Vagina (tissue), 2 donors: ENCODE results near the gene FBXW4. TPM values are rescaled to one million over a fixed set of nuclear protein-coding genes. Genes with fewer than 3 reads are reported as not detected.

ENCODE experiments used
- DNase-seq, 2 donors: peaks; one replicate each; pipeline ENCODE4 v3.0.0-alpha.2; 2017; ENCODE audit errors: extremely low spot score in 2 of 2
- H3K27ac ChIP-seq: fragments of 200-600 bp; sonication (generic); one replicate; pipeline ENCODE4 v1.5.1; 2019
- H3K27me3 ChIP-seq: fragments of 200-600 bp; sonication (generic); one replicate; pipeline ENCODE4 v1.5.1; 2019
- H3K36me3 ChIP-seq, 2 donors: fragments of 200-600 bp; sonication (generic); one replicate each; pipeline ENCODE4 v1.5.1; 2017 to 2019
- H3K4me1 ChIP-seq: fragments of 200-600 bp; sonication (generic); one replicate; pipeline ENCODE4 v1.5.1; 2019
- H3K4me3 ChIP-seq, 2 donors: fragments of 200-600 bp; sonication (generic); 1 replicate in 1 of 2; 2 replicates in 1 of 2; pipeline ENCODE4 v1.5.1; 2016 to 2019
- H3K9me3 ChIP-seq: fragments of 200-600 bp; sonication (generic); one replicate; pipeline ENCODE4 v1.5.1; 2019
- CTCF ChIP-seq, 3 experiments: fragments of 450-650 bp in 2 of 3; fragments of 200-600 bp in 1 of 3; sonication (generic) in 1 of 3; IDR thresholded peaks; one replicate each; pipeline ENCODE4 v1.5.1; 2017 to 2019; ENCODE audit warnings: antibody characterized with exemption in 3 of 3, mild to moderate bottlenecking in 2 of 3, moderate library complexity in 2 of 3
- POLR2A ChIP-seq, 2 donors: fragments of 450-650 bp; IDR thresholded peaks; one replicate each; pipeline ENCODE4 v1.6.1; 2017; ENCODE audit warnings: antibody characterized with exemption in 2 of 2, mild to moderate bottlenecking in 2 of 2, moderate library complexity in 2 of 2
- POLR2AphosphoS5 ChIP-seq, 2 donors: sonication (generic); formaldehyde crosslinking; IDR thresholded peaks; one replicate each; pipeline ENCODE4 v1.9.0; 2017; ENCODE audit warnings: antibody characterized with exemption in 2 of 2, mild to moderate bottlenecking in 2 of 2, low read depth in 1 of 2; ENCODE audit not compliant: insufficient read depth in 1 of 2
- intact Hi-C: fragments of 100-400 bp; cut with DNase I; formaldehyde crosslinking; loops from one replicate; pipeline ENCODE4 v1.15.1; 2023
- microRNA-seq: library from miRNA; unstranded; fragments of <30 nt; microRNA quantifications from one replicate; pipeline ENCODE4, GENCODE V29; 2017; ENCODE audit warnings: borderline number of aligned reads, borderline replicate concordance
- small RNA-seq: library from RNA; depleted of rRNA; stranded (forward); fragments of <200 nt; gene quantifications from one replicate; pipeline ENCODE3, GENCODE V24; 2016
- total RNA-seq: library from RNA; depleted of rRNA; stranded (reverse); fragments of >200 nt; gene quantifications from one replicate; pipeline ENCODE4 v1.2.3, GENCODE V29; 2016

Gene FBXW4
- total RNA-seq, 1 donor from 2014 or later = 49.6 TPM

DNA sequence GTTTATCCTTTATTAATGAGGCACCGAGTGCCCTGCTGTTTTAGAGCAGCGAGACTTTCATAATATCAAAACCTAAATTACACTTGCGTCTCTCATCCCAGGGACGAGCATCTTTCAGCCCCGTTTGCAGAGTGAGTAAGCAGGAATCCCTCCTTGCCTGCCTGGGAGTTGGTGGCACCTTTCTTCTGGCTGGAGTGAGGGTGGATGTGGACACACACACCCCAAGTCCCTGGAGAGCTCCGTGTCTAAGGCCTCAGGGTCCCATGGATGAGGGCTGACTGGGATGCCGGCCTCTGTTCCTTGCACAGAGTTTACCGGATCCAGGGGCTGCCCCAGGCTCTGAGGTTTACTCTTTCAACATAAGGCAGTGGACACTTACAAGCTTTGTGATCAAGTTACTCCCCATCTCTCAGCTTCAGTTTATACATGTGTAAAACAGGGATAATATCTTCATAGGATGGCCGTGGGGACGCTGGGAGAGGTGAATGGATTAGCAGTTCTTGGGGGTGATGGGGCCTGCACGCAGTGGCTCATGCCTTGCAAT lies 131.4 kb downstream of the FBXW4 start:
- intact Hi-C loops = no loop called here
- no peak overlapping the region for H3K4me3 ChIP-seq
- no peak overlapping the region for H3K27ac ChIP-seq
- peaks cover 3% of the 10 kb centered on the region for H3K27me3 ChIP-seq
- H3K36me3 ChIP-seq = no peaks in the 10 kb centered on the region
- no peaks in the 10 kb centered on the region for H3K9me3 ChIP-seq
- peaks cover 7% of the 10 kb centered on the region for H3K4me1 ChIP-seq
- no peak for TF ChIP-seq POLR2A (IDR thresholded peaks at IDR 0.05)
- no peak for TF ChIP-seq POLR2AphosphoS5 (IDR thresholded peaks at IDR 0.05; ENCODE audit: insufficient read depth in 1 of 2, low read depth in 1 of 2)
- no peak for TF ChIP-seq CTCF (IDR thresholded peaks at IDR 0.05)
- DNase-seq = peak in 1 of 2 donors; percentile 58

- Histone ChIP-seq H3K27me3 (peaks cover 3% of the 10 kb centered on the region), H3K9me3 (no peaks in the 10 kb centered on the region), H3K36me3 (no peaks in the 10 kb centered on the region), H3K4me3 (no peak overlapping the region), H3K27ac (no peak overlapping the region), H3K4me1 (peaks cover 7% of the 10 kb centered on the region)
- intact Hi-C loops = no loop called here
- TF ChIP-seq CTCF (IDR thresholded peaks at IDR 0.05) (no peak), POLR2AphosphoS5 (IDR thresholded peaks at IDR 0.05; ENCODE audit: insufficient read depth in 1 of 2, low read depth in 1 of 2) (no peak), POLR2A (IDR thresholded peaks at IDR 0.05) (no peak)
- DNase-seq = no peak
Observed at GRCh38 chr10:101563007-101563406, 132.0 kb downstream of the FBXW4 start.

GRCh38 chr10:101562231-101562630 lies 132.7 kb downstream of the FBXW4 start:
- Histone ChIP-seq H3K4me1 (peaks cover 7% of the 10 kb centered on the region), H3K4me3 (no peak overlapping the region), H3K27me3 (peaks cover 3% of the 10 kb centered on the region), H3K9me3 (no peaks in the 10 kb centered on the region), H3K27ac (no peak overlapping the region), H3K36me3 (no peaks in the 10 kb centered on the region)
- no peak for DNase-seq
- intact Hi-C loops = no loop called here
- no peak for TF ChIP-seq POLR2A (IDR thresholded peaks at IDR 0.05)
- TF ChIP-seq POLR2AphosphoS5 (IDR thresholded peaks at IDR 0.05; ENCODE audit: insufficient read depth in 1 of 2, low read depth in 1 of 2) = no peak
- no peak for TF ChIP-seq CTCF (IDR thresholded peaks at IDR 0.05)

DNA sequence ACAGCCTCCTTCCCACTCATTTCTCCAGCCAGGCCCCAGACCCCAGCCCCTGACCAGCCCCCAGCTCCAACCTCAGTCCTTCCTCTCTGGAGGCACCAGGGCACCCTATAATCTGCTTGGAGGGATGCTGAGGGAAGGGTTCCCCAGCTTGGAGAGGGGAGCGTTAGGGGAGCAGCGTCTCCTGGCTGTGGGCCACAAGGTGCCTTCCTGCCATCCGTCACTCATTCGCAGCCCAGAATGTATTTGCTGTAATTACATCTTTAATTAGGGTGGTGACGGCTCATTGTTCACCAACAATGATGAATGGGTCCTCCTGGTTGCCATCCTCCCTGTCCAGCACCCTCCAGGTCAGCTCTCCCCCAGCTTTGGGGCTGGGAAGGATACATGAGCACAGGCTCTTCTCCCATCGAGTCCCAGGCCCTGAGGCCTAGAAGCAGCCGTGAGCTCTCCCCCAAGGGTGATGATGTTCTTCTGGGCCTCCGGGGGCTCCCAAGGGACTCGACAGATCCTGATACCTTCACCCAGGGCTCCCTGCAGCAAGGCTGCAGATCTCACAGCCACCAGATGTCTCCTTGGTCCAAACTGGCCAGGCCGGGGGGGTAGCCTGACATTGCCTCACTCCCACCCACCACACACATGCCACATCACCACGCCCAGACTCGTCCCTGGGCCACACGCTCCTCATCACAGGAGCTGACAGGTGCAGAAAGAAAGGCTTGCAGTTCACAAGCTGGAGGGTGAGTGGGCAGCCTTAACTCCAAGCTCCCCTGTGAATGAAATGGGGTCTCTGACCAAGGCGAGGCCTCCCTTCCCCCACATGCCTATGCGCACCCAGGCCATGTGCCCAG lies 133.7 kb downstream of the FBXW4 start:
- Histone ChIP-seq H3K4me3 (no peak overlapping the region), H3K27me3 (peaks cover 1% of the 10 kb centered on the region), H3K27ac (no peak overlapping the region), H3K4me1 (peaks cover 3% of the 10 kb centered on the region), H3K9me3 (no peaks in the 10 kb centered on the region), H3K36me3 (no peaks in the 10 kb centered on the region)
- TF ChIP-seq POLR2A (IDR thresholded peaks at IDR 0.05) (no peak), POLR2AphosphoS5 (IDR thresholded peaks at IDR 0.05; ENCODE audit: insufficient read depth in 1 of 2, low read depth in 1 of 2) (no peak), CTCF (IDR thresholded peaks at IDR 0.05) (no peak)
- intact Hi-C loops = no loop called here
- no peak for DNase-seq

Small RNA genes within 50 kb of the gene (microRNA-seq; reads per million reads assigned to microRNA genes)
- gene MIR3158-1 (not detected), gene MIR3158-2 (not detected)

Small RNA genes within 50 kb of the gene (small RNA-seq; reads per million reads assigned to genes)
- gene MIR3158-1 (not detected), gene RNU6-1165P (not detected)

Other genes starting within 250 kb of the FBXW4 start
- 21.1 TPM for gene POLL, start 106.9 kb downstream of the FBXW4 start, total RNA-seq
- gene DPCD, start 106.8 kb downstream of the FBXW4 start, total RNA-seq = 13.8 TPM
- gene FGF8, start 80.9 kb upstream of the FBXW4 start, total RNA-seq = not detected
- 39.5 TPM for gene NPM3, start 88.3 kb upstream of the FBXW4 start, total RNA-seq
- gene OGA, start 123.3 kb upstream of the FBXW4 start, total RNA-seq = 125 TPM
- 5.9 TPM for gene KCNIP2, start 148.6 kb upstream of the FBXW4 start, total RNA-seq